Vagina (tissue), 2 donors: ENCODE results near the gene ARPC1A. TPM values are rescaled to one million over a fixed set of nuclear protein-coding genes. Genes with fewer than 3 reads are reported as not detected.
A peak's percentile ranks its signal among the peaks of the same experiment; 100 is the strongest.
"Not testable (repeated sequence)": the region's sequence is repeated elsewhere in the genome, so short reads cannot be mapped to it uniquely, and the experiment has no call there.

Experiments
- DNase-seq, 2 donors: peaks; one replicate each; pipeline ENCODE4 v3.0.0-alpha.2; 2017; ENCODE audit errors: extremely low spot score in 2 of 2
- H3K27ac ChIP-seq: fragments of 200-600 bp; sonication (generic); one replicate; pipeline ENCODE4 v1.5.1; 2019
- H3K27me3 ChIP-seq: fragments of 200-600 bp; sonication (generic); one replicate; pipeline ENCODE4 v1.5.1; 2019
- H3K36me3 ChIP-seq, 2 donors: fragments of 200-600 bp; sonication (generic); one replicate each; pipeline ENCODE4 v1.5.1; 2017 to 2019
- H3K4me1 ChIP-seq: fragments of 200-600 bp; sonication (generic); one replicate; pipeline ENCODE4 v1.5.1; 2019
- H3K4me3 ChIP-seq, 2 donors: fragments of 200-600 bp; sonication (generic); 1 replicate in 1 of 2; 2 replicates in 1 of 2; pipeline ENCODE4 v1.5.1; 2016 to 2019
- H3K9me3 ChIP-seq: fragments of 200-600 bp; sonication (generic); one replicate; pipeline ENCODE4 v1.5.1; 2019
- CTCF ChIP-seq, 3 experiments: fragments of 450-650 bp in 2 of 3; fragments of 200-600 bp in 1 of 3; sonication (generic) in 1 of 3; IDR thresholded peaks; one replicate each; pipeline ENCODE4 v1.5.1; 2017 to 2019; ENCODE audit warnings: antibody characterized with exemption in 3 of 3, mild to moderate bottlenecking in 2 of 3, moderate library complexity in 2 of 3
- POLR2A ChIP-seq, 2 donors: fragments of 450-650 bp; IDR thresholded peaks; one replicate each; pipeline ENCODE4 v1.6.1; 2017; ENCODE audit warnings: antibody characterized with exemption in 2 of 2, mild to moderate bottlenecking in 2 of 2, moderate library complexity in 2 of 2
- POLR2AphosphoS5 ChIP-seq, 2 donors: sonication (generic); formaldehyde crosslinking; IDR thresholded peaks; one replicate each; pipeline ENCODE4 v1.9.0; 2017; ENCODE audit warnings: antibody characterized with exemption in 2 of 2, mild to moderate bottlenecking in 2 of 2, low read depth in 1 of 2; ENCODE audit not compliant: insufficient read depth in 1 of 2
- intact Hi-C: fragments of 100-400 bp; cut with DNase I; formaldehyde crosslinking; loops from one replicate; pipeline ENCODE4 v1.15.1; 2023
- total RNA-seq: library from RNA; depleted of rRNA; stranded (reverse); fragments of >200 nt; gene quantifications from one replicate; pipeline ENCODE4 v1.2.3, GENCODE V29; 2016

Gene ARPC1A
- total RNA-seq, 1 donor from 2014 or later = 106 TPM

- Histone ChIP-seq H3K4me3 (no peak overlapping the region), H3K36me3 (no peaks in the 10 kb centered on the region), H3K4me1 (peaks cover 39% of the 10 kb centered on the region), H3K9me3 (no peaks in the 10 kb centered on the region), H3K27ac (no peak overlapping the region), H3K27me3 (no peaks in the 10 kb centered on the region)
- TF ChIP-seq POLR2A (IDR thresholded peaks at IDR 0.05) (no peak), POLR2AphosphoS5 (IDR thresholded peaks at IDR 0.05; ENCODE audit: insufficient read depth in 1 of 2, low read depth in 1 of 2) (no peak), CTCF (IDR thresholded peaks at IDR 0.05) (no peak)
- intact Hi-C loops = no loop called here
- no peak for DNase-seq
These were observed 1.1 kb upstream of the ARPC1A start for GRCh38 chr7:99324559-99324958.

GRCh38 chr7:99325001-99325493 is 651 bp upstream of the ARPC1A start:
- Histone ChIP-seq H3K27ac (peak overlapping the region; percentile 81), H3K4me1 (peaks cover 44% of the 10 kb centered on the region), H3K36me3 (no peaks in the 10 kb centered on the region), H3K27me3 (no peaks in the 10 kb centered on the region), H3K9me3 (no peaks in the 10 kb centered on the region), H3K4me3 (peak overlapping the region; percentile 72 to 97)
- TF ChIP-seq POLR2A (IDR thresholded peaks at IDR 0.05) = no peak
- no peak for TF ChIP-seq POLR2AphosphoS5 (IDR thresholded peaks at IDR 0.05; ENCODE audit: insufficient read depth in 1 of 2, low read depth in 1 of 2)
- no peak for TF ChIP-seq CTCF (IDR thresholded peaks at IDR 0.05)
- DNase-seq = no peak
- intact Hi-C loops = no loop called here

- intact Hi-C loops = no loop called here
- peak overlapping the region; percentile 81 for H3K27ac ChIP-seq
- peak overlapping the region; percentile 72 to 97 for H3K4me3 ChIP-seq
- no peak for TF ChIP-seq POLR2AphosphoS5 (IDR thresholded peaks at IDR 0.05; ENCODE audit: insufficient read depth in 1 of 2, low read depth in 1 of 2)
- H3K9me3 ChIP-seq = no peaks in the 10 kb centered on the region
- H3K27me3 ChIP-seq = no peaks in the 10 kb centered on the region
- DNase-seq = no peak
- peaks cover 57% of the 10 kb centered on the region for H3K4me1 ChIP-seq
- no peaks in the 10 kb centered on the region for H3K36me3 ChIP-seq
These were observed 697 bp downstream of the ARPC1A start for GRCh38 chr7:99326408-99326782.

GRCh38 chr7:99330314-99330961 is 4.7 kb downstream of the ARPC1A start:
- H3K4me3 ChIP-seq, H3K27me3 ChIP-seq, intact Hi-C loops, DNase-seq, H3K9me3 ChIP-seq: not testable (repeated sequence)
- H3K4me1 ChIP-seq = peaks cover 53% of the 10 kb centered on the region
- peak overlapping the region; percentile 18 for H3K27ac ChIP-seq
- H3K36me3 ChIP-seq = peaks cover 0 to 18% of the 10 kb centered on the region in 2 donors
- TF ChIP-seq POLR2AphosphoS5 (IDR thresholded peaks at IDR 0.05; ENCODE audit: insufficient read depth in 1 of 2, low read depth in 1 of 2) = peak in 1 of 2 donors; percentile 81

GRCh38 chr7:99331002-99331401 is 5.3 kb downstream of the ARPC1A start:
- Histone ChIP-seq H3K27ac (peak overlapping the region; percentile 18), H3K4me3 (no peak overlapping the region), H3K36me3 (peaks cover 0 to 20% of the 10 kb centered on the region in 2 donors), H3K4me1 (peaks cover 53% of the 10 kb centered on the region), H3K9me3 (no peaks in the 10 kb centered on the region), H3K27me3 (no peaks in the 10 kb centered on the region)
- intact Hi-C loops = no loop called here
- no peak for TF ChIP-seq POLR2A (IDR thresholded peaks at IDR 0.05)
- TF ChIP-seq CTCF (IDR thresholded peaks at IDR 0.05) = no peak
- TF ChIP-seq POLR2AphosphoS5 (IDR thresholded peaks at IDR 0.05; ENCODE audit: insufficient read depth in 1 of 2, low read depth in 1 of 2) = no peak
- no peak for DNase-seq

- intact Hi-C loops = no loop called here
- Histone ChIP-seq H3K27me3 (no peaks in the 10 kb centered on the region), H3K4me1 (no peaks in the 10 kb centered on the region), H3K4me3 (no peak overlapping the region), H3K9me3 (no peaks in the 10 kb centered on the region), H3K36me3 (peaks cover 0 to 79% of the 10 kb centered on the region in 2 donors), H3K27ac (no peak overlapping the region)
- no peak for TF ChIP-seq CTCF (IDR thresholded peaks at IDR 0.05)
- DNase-seq = no peak
These were observed 13.9 kb downstream of the ARPC1A start for GRCh38 chr7:99339595-99339994.
